H9 (cell line): ENCODE results near the gene ZNF831. TPM values are rescaled to one million over a fixed set of nuclear protein-coding genes. Genes with fewer than 3 reads are reported as not detected.

ENCODE experiments used
- DNase-seq: peaks from one replicate; pipeline ENCODE4 v3.0.0-alpha.2; 2017
- H2AFZ ChIP-seq: one replicate; pipeline ENCODE4 v1.6.1; 2013; ENCODE audit warnings: mild to moderate bottlenecking, low read length, control low read depth, moderate library complexity
- H2AK5ac ChIP-seq: 2 replicates; pipeline ENCODE4 v1.6.1; 2013; ENCODE audit warnings: low read length, control low read depth, mixed read lengths; ENCODE audit not compliant: insufficient read length
- H2BK120ac ChIP-seq: one replicate; pipeline ENCODE4 v1.6.1; 2013; ENCODE audit warnings: low read depth, mild to moderate bottlenecking, low read length, control low read depth, inconsistent platforms; ENCODE audit not compliant: poor library complexity, severe bottlenecking
- H2BK12ac ChIP-seq: 2 replicates; pipeline ENCODE4 v1.6.1; 2013; ENCODE audit warnings: low read length, control low read depth, mixed read lengths, low read depth; ENCODE audit not compliant: insufficient read length
- H2BK15ac ChIP-seq: 2 replicates; pipeline ENCODE4 v1.6.1; 2013; ENCODE audit warnings: low read depth, low read length, control low read depth
- H2BK20ac ChIP-seq: one replicate; pipeline ENCODE4 v1.6.1; 2013; ENCODE audit warnings: low read depth, mild to moderate bottlenecking, low read length, control low read depth, inconsistent platforms; ENCODE audit not compliant: poor library complexity, severe bottlenecking
- H2BK5ac ChIP-seq: 2 replicates; pipeline ENCODE4 v1.6.1; 2013; ENCODE audit warnings: low read length, control low read depth, mixed read lengths; ENCODE audit not compliant: insufficient read length
- H3K14ac ChIP-seq: 2 replicates; pipeline ENCODE4 v1.6.1; 2013; ENCODE audit warnings: low read length, control low read depth; ENCODE audit not compliant: insufficient read depth
- H3K18ac ChIP-seq: 2 replicates; pipeline ENCODE4 v1.6.1; 2013; ENCODE audit warnings: low read depth, mild to moderate bottlenecking, mixed read lengths, low read length, control low read depth; ENCODE audit not compliant: insufficient read length
- H3K23ac ChIP-seq: 2 replicates; pipeline ENCODE4 v1.6.1; 2013; ENCODE audit warnings: low read length, control low read depth, mixed read lengths, low read depth; ENCODE audit not compliant: insufficient read length
- H3K23me2 ChIP-seq: 2 replicates; pipeline ENCODE4 v1.6.1; 2013; ENCODE audit warnings: low read depth, mild to moderate bottlenecking, mixed read lengths, low read length, control low read depth; ENCODE audit not compliant: insufficient read length, poor library complexity, severe bottlenecking
- H3K27ac ChIP-seq: 2 replicates; pipeline ENCODE4 v1.5.1; 2013; ENCODE audit warnings: low read length, control low read depth, mixed read lengths, low read depth; ENCODE audit not compliant: insufficient read length
- H3K27me3 ChIP-seq: 2 replicates; pipeline ENCODE4 v1.6.1; 2013; ENCODE audit warnings: low read length, control low read depth, inconsistent platforms; ENCODE audit not compliant: insufficient read depth
- H3K4ac ChIP-seq: 2 replicates; pipeline ENCODE4 v1.6.1; 2013; ENCODE audit warnings: low read depth, mild to moderate bottlenecking, control low read depth, inconsistent platforms, low read length, moderate library complexity
- H3K4me1 ChIP-seq: 2 replicates; pipeline ENCODE4 v1.6.1; 2013; ENCODE audit warnings: low read length, control low read depth, inconsistent platforms; ENCODE audit not compliant: insufficient read depth
- H3K4me2 ChIP-seq: 2 replicates; pipeline ENCODE4 v1.6.1; 2013; ENCODE audit warnings: low read length, control low read depth, mixed read lengths; ENCODE audit not compliant: insufficient read length, insufficient read depth
- H3K56ac ChIP-seq: 2 replicates; pipeline ENCODE4 v1.6.1; 2013; ENCODE audit warnings: low read depth, mild to moderate bottlenecking, mixed read lengths, low read length, control low read depth; ENCODE audit not compliant: insufficient read length
- H3K79me1 ChIP-seq: 2 replicates; pipeline ENCODE4 v1.6.1; 2013; ENCODE audit warnings: low read depth, mild to moderate bottlenecking, moderate library complexity, low read length, control low read depth, inconsistent platforms; ENCODE audit not compliant: insufficient read depth, poor library complexity, severe bottlenecking
- H3K79me2 ChIP-seq: 2 replicates; pipeline ENCODE4 v1.6.1; 2013; ENCODE audit warnings: low read length, control low read depth, inconsistent platforms; ENCODE audit not compliant: insufficient read depth
- H3K9ac ChIP-seq: 2 replicates; pipeline ENCODE4 v1.6.1; 2013; ENCODE audit warnings: low read length, control low read depth, mixed read lengths; ENCODE audit not compliant: insufficient read length; ENCODE audit errors: extremely low read depth
- H3K9me3 ChIP-seq: one replicate; pipeline ENCODE4 v1.6.1; 2013; ENCODE audit warnings: low read depth, low read length, inconsistent platforms; ENCODE audit not compliant: control insufficient read depth
- H3T11ph ChIP-seq: one replicate; pipeline ENCODE4 v1.6.1; 2013; ENCODE audit warnings: mild to moderate bottlenecking, low read length, control low read depth, inconsistent platforms
- H4K20me1 ChIP-seq: one replicate; pipeline ENCODE4 v1.6.1; 2013; ENCODE audit not compliant: control insufficient read depth, insufficient read length, insufficient read depth
- H4K5ac ChIP-seq: 2 replicates; pipeline ENCODE4 v1.6.1; 2013; ENCODE audit warnings: low read depth, mild to moderate bottlenecking, mixed read lengths, low read length, control low read depth; ENCODE audit not compliant: insufficient read length
- H4K8ac ChIP-seq: replicated peaks from 2 replicates; pipeline ENCODE4 v1.6.1; 2013; ENCODE audit warnings: low read length, control low read depth, mixed read lengths, low read depth; ENCODE audit not compliant: insufficient read length
- H4K91ac ChIP-seq: 2 replicates; pipeline ENCODE4 v1.6.1; 2013; ENCODE audit warnings: low read depth, mild to moderate bottlenecking, moderate library complexity, mixed read lengths, low read length, control low read depth; ENCODE audit not compliant: insufficient read length
- H3K27ac Mint-ChIP-seq, 3 experiments: 2 replicates in 2 of 3; 3 replicates in 1 of 3; pipeline ENCODE4 v1.8.0; 2020 to 2021; ENCODE audit warnings: mixed read lengths in 3 of 3, mild to moderate bottlenecking in 1 of 3, moderate library complexity in 1 of 3
- H3K27me3 Mint-ChIP-seq: 2 replicates; pipeline ENCODE4 v1.8.0; 2021; ENCODE audit warnings: low read depth, mild to moderate bottlenecking, moderate library complexity, mixed read lengths
- H3K36me3 Mint-ChIP-seq, 3 experiments: 2 replicates in 2 of 3; 3 replicates in 1 of 3; pipeline ENCODE4 v1.8.0; 2020 to 2021; ENCODE audit warnings: low read depth in 3 of 3, mixed read lengths in 3 of 3; ENCODE audit not compliant: insufficient read depth in 1 of 3
- H3K4me1 Mint-ChIP-seq, 2 experiments: 2 replicates each; pipeline ENCODE4 v1.8.0; 2020; ENCODE audit warnings: mixed read lengths in 2 of 2
- H3K4me3 Mint-ChIP-seq, 2 experiments: 2 replicates in 1 of 2; 3 replicates in 1 of 2; pipeline ENCODE4 v1.8.0; 2020 to 2021; ENCODE audit warnings: mild to moderate bottlenecking in 2 of 2, mixed read lengths in 2 of 2, moderate library complexity in 1 of 2
- H3K9me3 Mint-ChIP-seq, 2 experiments: 2 replicates in 1 of 2; 3 replicates in 1 of 2; pipeline ENCODE4 v1.8.0; 2020; ENCODE audit warnings: mild to moderate bottlenecking in 2 of 2, mixed read lengths in 2 of 2, moderate library complexity in 1 of 2
- CTCF ChIP-seq: fragments of 200-600 bp; sonication (generic); conservative IDR thresholded peaks from 3 replicates; pipeline ENCODE4 v1.8.0; 2021; ENCODE audit warnings: antibody characterized with exemption, mild to moderate bottlenecking
- WGBS: extraction: QIAGEN DNeasy Blood & Tissue Kit; methylation state at CpG from one replicate; pipeline ENCODE4 v1.1.7; 2013; ENCODE audit warnings: missing lambda C conversion rate, low lambda C conversion rate, mixed read lengths; ENCODE audit not compliant: insufficient read length; ENCODE audit errors: extremely low coverage; 5-methylcytosine and 5-hydroxymethylcytosine counted together
- total RNA-seq: library from RNA; stranded (reverse); gene quantifications from 2 replicates; pipeline ENCODE4 v1.2.1, GENCODE V29; 2021

ZNF831 gene
- total RNA-seq, 1 experiment from 2014 or later = not detected

GRCh38 chr20:59177266-59178250 is 13.9 kb downstream of the ZNF831 start:
- Histone ChIP-seq H2BK5ac (no peak overlapping the region), H3K23ac (no peak overlapping the region), H3K4me2 (no peak overlapping the region), H4K8ac (no peak overlapping the region), H2BK120ac (no peak overlapping the region), H2BK20ac (no peak overlapping the region), H3K14ac (no peak overlapping the region), H2BK15ac (no peak overlapping the region), H3K9ac (no peak overlapping the region), H3K27me3 (no peaks in the 10 kb centered on the region), H4K91ac (no peak overlapping the region), H2AFZ (no peak overlapping the region), H3K9me3 (no peaks in the 10 kb centered on the region), H3K4ac (no peak overlapping the region), H3K4me1 (no peaks in the 10 kb centered on the region), H2BK12ac (no peak overlapping the region), H4K20me1 (no peaks in the 10 kb centered on the region), H3K56ac (no peak overlapping the region), H3K27ac (no peak overlapping the region), H3K79me1 (no peaks in the 10 kb centered on the region), H3K23me2 (no peaks in the 10 kb centered on the region), H3K18ac (no peak overlapping the region), H3K79me2 (no peaks in the 10 kb centered on the region), H4K5ac (no peak overlapping the region), H3T11ph (no peak overlapping the region), H2AK5ac (no peak overlapping the region)
- peaks cover 11% of the 10 kb centered on the region for H3K27me3 Mint-ChIP-seq
- H3K27ac Mint-ChIP-seq = no peak overlapping the region; a peak in 1 of 7 replicates
- peaks cover 10% of the 10 kb centered on the region in 2 experiments for H3K4me1 Mint-ChIP-seq
- H3K4me3 Mint-ChIP-seq = no peak overlapping the region
- H3K9me3 Mint-ChIP-seq = no peaks in the 10 kb centered on the region
- WGBS = no CpG with 5 or more reads among the region's 13 CpGs
- no peak for DNase-seq
- TF ChIP-seq CTCF = no peak
- H3K36me3 Mint-ChIP-seq = no peaks in the 10 kb centered on the region
